HCT116 (cell line): ENCODE data around the gene DHRSX. TPM values are rescaled to one million over a fixed set of nuclear protein-coding genes. Genes with fewer than 3 reads are reported as not detected.
A peak's percentile ranks its signal among the peaks of the same experiment; 100 is the strongest.

Experiments
- ATAC-seq: fragments of 200-7000 bp; cut with Tn5 transposase; 2 replicates; pipeline ENCODE4 v1.9.1; 2020; ENCODE audit warnings: mild to moderate bottlenecking, moderate library complexity
- BruUV-seq: library from RNA; stranded (reverse); fragments of 400-500 nt; replicated peaks from 2 replicates; lab custom pipeline; 2021; lab: Mats Ljungman, UMichigan
- CTCF ChIA-PET: fragments of 300-600 bp; sonication (Branson Sonifier 250); formaldehyde crosslinking; loops from one replicate; lab custom pipeline; 2021; ENCODE audit warnings: antibody characterized with exemption; lab: Charles Lee
- POLR2A ChIA-PET: fragments of 300-600, 350-600 bp; sonication (Branson Sonifier 250); formaldehyde crosslinking; loops from one replicate; lab custom pipeline; 2021; ENCODE audit warnings: antibody characterized with exemption; lab: Charles Lee
- RAD21 ChIA-PET, 2 experiments: fragments of 300-600 bp; sonication (Branson Sonifier 250); formaldehyde crosslinking; loops; one replicate each; lab custom pipeline; 2023; ENCODE audit warnings: low total read pairs in 2 of 2; ENCODE audit not compliant: uncharacterized antibody in 2 of 2, unreplicated experiment in 2 of 2, low non-redundant PET in 1 of 2; lab: Charles Lee
- DNase-seq: peaks from one replicate; pipeline ENCODE4 v3.0.0-alpha.2; 2010; ENCODE audit warnings: low read depth, low spot score
- H2AFZ ChIP-seq: fragments of 200-600 bp; shearing (Covaris generic), sonication (generic); 2 replicates; pipeline ENCODE4 v1.6.1; 2017; ENCODE audit warnings: low read depth, mixed run types, mixed read lengths, antibody characterized with exemption, low read length; ENCODE audit not compliant: poor library complexity, severe bottlenecking
- H3K27ac ChIP-seq: 2 replicates; pipeline ENCODE4 v1.5.1; 2012; ENCODE audit warnings: low read depth, low read length
- H3K27me3 ChIP-seq: fragments of 200-600 bp; sonication (generic); 2 replicates; pipeline ENCODE4 v1.6.1; 2016; ENCODE audit warnings: mixed run types, low read length, mixed read lengths; ENCODE audit not compliant: insufficient read depth
- H3K36me3 ChIP-seq, 2 experiments: fragments of 200-500 bp in 1 of 2; fragments of 200-600 bp in 1 of 2; sonication (Bioruptor generic) in 1 of 2; sonication (generic) in 1 of 2; 2 replicates each; pipeline versions ENCODE4 v1.5.1 to v1.6.1; 2014 to 2016; ENCODE audit warnings: low read length in 2 of 2, inconsistent platforms in 1 of 2, mixed read lengths in 1 of 2, mixed run types in 1 of 2; ENCODE audit not compliant: insufficient read depth in 2 of 2, control insufficient read depth in 1 of 2
- H3K4me1 ChIP-seq, 2 experiments: fragments of 200-600 bp in 1 of 2; sonication (generic) in 1 of 2; 2 replicates each; pipeline versions ENCODE4 v1.5.1 to v1.6.1; 2012 to 2017; ENCODE audit warnings: low read length in 2 of 2, inconsistent platforms in 1 of 2, mild to moderate bottlenecking in 1 of 2, mixed read lengths in 1 of 2, mixed run types in 1 of 2, moderate library complexity in 1 of 2; ENCODE audit not compliant: insufficient read depth in 2 of 2, control insufficient read depth in 1 of 2
- H3K4me2 ChIP-seq: fragments of 200-600 bp; sonication (generic); 2 replicates; pipeline ENCODE4 v1.6.1; 2017; ENCODE audit warnings: mixed run types, low read length, mixed read lengths
- H3K4me3 ChIP-seq, 2 experiments: fragments of 200-600 bp in 1 of 2; sonication (generic) in 1 of 2; replicated peaks in 1 of 2; 2 replicates each; pipeline ENCODE4 v1.5.1; 2011 to 2016; ENCODE audit warnings: low read length in 2 of 2, control low read depth in 1 of 2, low read depth in 1 of 2, mild to moderate bottlenecking in 1 of 2, mixed read lengths in 1 of 2, mixed run types in 1 of 2
- H3K79me2 ChIP-seq: fragments of 200-600 bp; sonication (generic); 2 replicates; pipeline ENCODE4 v1.6.1; 2017; ENCODE audit warnings: mild to moderate bottlenecking, mixed run types, low read length, moderate library complexity, mixed read lengths; ENCODE audit not compliant: insufficient read depth
- H3K9ac ChIP-seq: fragments of 200-600 bp; sonication (generic); 2 replicates; pipeline ENCODE4 v1.6.1; 2016; ENCODE audit warnings: low read length, mixed read lengths
- H3K9me2 ChIP-seq: fragments of 200-600 bp; sonication (generic), shearing (Covaris generic); 2 replicates; pipeline ENCODE4 v1.6.1; 2017; ENCODE audit warnings: mixed run types, mild to moderate bottlenecking, moderate library complexity; ENCODE audit not compliant: insufficient read depth
- H3K9me3 ChIP-seq, 2 experiments: fragments of 200-500 bp in 1 of 2; fragments of 200-600 bp in 1 of 2; sonication (Bioruptor generic) in 1 of 2; sonication (generic) in 1 of 2; 2 replicates each; pipeline ENCODE4 v1.6.1; 2014 to 2017; ENCODE audit warnings: low read length in 2 of 2, mixed read lengths in 2 of 2, inconsistent platforms in 1 of 2, low read depth in 1 of 2, mild to moderate bottlenecking in 1 of 2, mixed run types in 1 of 2, moderate library complexity in 1 of 2; ENCODE audit not compliant: control insufficient read depth in 1 of 2, insufficient read depth in 1 of 2
- H4K20me1 ChIP-seq: fragments of 200-600 bp; sonication (generic), shearing (Covaris generic); 2 replicates; pipeline ENCODE4 v1.6.1; 2017; ENCODE audit warnings: mixed run types, mild to moderate bottlenecking, moderate library complexity; ENCODE audit not compliant: insufficient read depth
- FOSL1 ChIP-seq: IDR thresholded peaks from 2 replicates; pipeline ENCODE4 v1.6.1; 2012; ENCODE audit warnings: low read depth
- RAD21 ChIP-seq: IDR thresholded peaks from 2 replicates; pipeline ENCODE4 v1.6.1; 2012; ENCODE audit warnings: low read depth, mild to moderate bottlenecking
- SRF ChIP-seq: IDR thresholded peaks from 2 replicates; pipeline ENCODE4 v1.6.1; 2012; ENCODE audit warnings: low read depth
- YY1 ChIP-seq: IDR thresholded peaks from 2 replicates; pipeline ENCODE4 v1.6.1; 2011; ENCODE audit warnings: low read length, low read depth, moderate library complexity, mild to moderate bottlenecking; ENCODE audit not compliant: insufficient replicate concordance; ENCODE audit errors: extremely low read depth
- intact Hi-C: fragments of 100-400 bp; cut with micrococcal nuclease; formaldehyde crosslinking; loops from 2 replicates; pipeline ENCODE4 v1.10.0; 2022
- total RNA-seq: library from RNA; stranded (reverse); gene quantifications from one replicate; pipeline ENCODE4 v1.2.1, GENCODE V29; 2021; ENCODE audit not compliant: unreplicated experiment
- TF ChIP-seq, protein P1 (sequence below), 3 experiments: fragments of 200-600 bp in 1 of 3; sonication (generic) in 1 of 3; IDR thresholded peaks in 2 of 3; conservative IDR thresholded peaks in 1 of 3; 2 replicates each; pipeline ENCODE4 v1.5.1; 2012 to 2017; ENCODE audit warnings: low read depth in 2 of 3, low read length in 2 of 3, antibody characterized with exemption in 1 of 3, borderline replicate concordance in 1 of 3, control low read depth in 1 of 3, mild to moderate bottlenecking in 1 of 3, mixed read lengths in 1 of 3, mixed run types in 1 of 3, moderate library complexity in 1 of 3; ENCODE audit not compliant: insufficient read depth in 1 of 3

The DHRSX gene
- total RNA-seq, 1 experiment from 2014 or later = 11.9 TPM

GRCh38 chrX:2549876-2550275 is 49.1 kb upstream of the DHRSX start (continued):
- TF ChIP-seq YY1 = no peak

DNA sequence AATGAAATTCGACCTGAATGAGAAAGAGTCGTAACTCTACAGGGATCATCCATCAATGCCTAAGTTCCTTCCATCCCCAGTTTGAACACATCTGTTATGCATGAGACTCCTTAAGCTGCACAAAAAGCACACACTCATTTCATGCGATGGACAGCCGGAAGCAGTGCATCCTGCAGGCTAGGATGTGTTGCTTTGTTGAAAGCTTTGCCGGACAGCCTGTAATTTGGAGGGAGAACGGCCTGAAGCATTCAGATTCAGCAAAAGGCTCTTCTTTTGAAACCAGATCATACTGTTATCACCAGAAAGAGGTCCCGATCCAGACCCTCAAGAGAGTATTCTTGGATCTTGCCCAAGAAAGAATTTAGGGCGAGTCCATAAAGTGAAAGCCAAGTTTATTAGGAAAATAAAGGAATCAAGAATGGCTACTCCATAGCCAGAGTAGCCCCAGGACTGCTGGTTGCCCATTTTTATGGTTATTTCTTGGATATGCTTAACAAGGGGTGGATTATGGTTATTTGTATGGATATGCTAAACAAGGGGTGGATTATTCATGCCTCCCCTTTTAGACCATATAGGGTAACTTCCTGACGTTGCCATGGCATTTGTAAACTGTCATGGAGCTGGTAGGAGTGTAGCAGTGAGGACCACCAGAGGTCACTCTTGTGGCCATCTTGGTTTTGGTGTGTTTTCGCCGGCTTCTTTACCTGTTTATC is 48.1 kb upstream of the DHRSX start:
- Histone ChIP-seq H3K4me2 (no peak overlapping the region), H3K9me2 (no peaks in the 10 kb centered on the region), H3K27ac (no peak overlapping the region), H4K20me1 (no peaks in the 10 kb centered on the region), H3K9ac (no peak overlapping the region)
- no TSS peak for BruUV-seq
- intact Hi-C loops = no loop called here
- ATAC-seq (no peak), DNase-seq (no peak)
- CTCF ChIA-PET = no interaction called here
- TF ChIP-seq RAD21 = peak; percentile 9; the same call in 1 of the 2 replicates
- TF ChIP-seq, protein P1, sequence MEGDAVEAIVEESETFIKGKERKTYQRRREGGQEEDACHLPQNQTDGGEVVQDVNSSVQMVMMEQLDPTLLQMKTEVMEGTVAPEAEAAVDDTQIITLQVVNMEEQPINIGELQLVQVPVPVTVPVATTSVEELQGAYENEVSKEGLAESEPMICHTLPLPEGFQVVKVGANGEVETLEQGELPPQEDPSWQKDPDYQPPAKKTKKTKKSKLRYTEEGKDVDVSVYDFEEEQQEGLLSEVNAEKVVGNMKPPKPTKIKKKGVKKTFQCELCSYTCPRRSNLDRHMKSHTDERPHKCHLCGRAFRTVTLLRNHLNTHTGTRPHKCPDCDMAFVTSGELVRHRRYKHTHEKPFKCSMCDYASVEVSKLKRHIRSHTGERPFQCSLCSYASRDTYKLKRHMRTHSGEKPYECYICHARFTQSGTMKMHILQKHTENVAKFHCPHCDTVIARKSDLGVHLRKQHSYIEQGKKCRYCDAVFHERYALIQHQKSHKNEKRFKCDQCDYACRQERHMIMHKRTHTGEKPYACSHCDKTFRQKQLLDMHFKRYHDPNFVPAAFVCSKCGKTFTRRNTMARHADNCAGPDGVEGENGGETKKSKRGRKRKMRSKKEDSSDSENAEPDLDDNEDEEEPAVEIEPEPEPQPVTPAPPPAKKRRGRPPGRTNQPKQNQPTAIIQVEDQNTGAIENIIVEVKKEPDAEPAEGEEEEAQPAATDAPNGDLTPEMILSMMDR (IDR thresholded peaks at IDR 0.05 in 2 of 3, conservative IDR thresholded peaks at IDR 0.05 in 1 of 3; ENCODE audit: borderline replicate concordance in 1 of 3, insufficient read depth in 1 of 3, low read depth in 2 of 3, low read length in 2 of 3) = 0 out of 6 replicates have a peak, but pooled peaks of 1 of the 3 experiments have one; percentile 8
- peak; percentile 45; the same call in 1 of the 2 replicates for TF ChIP-seq SRF
- TF ChIP-seq YY1 = no peak
- TF ChIP-seq FOSL1 = no peak
- TF ChIP-seq, all 23 proteins: peak for 3
- H3K79me2 ChIP-seq = no peaks in the 10 kb centered on the region
- RAD21 ChIA-PET = no interaction called here
- no peaks in the 10 kb centered on the region for H3K9me3 ChIP-seq
- no peaks in the 10 kb centered on the region for H3K4me1 ChIP-seq
- H2AFZ ChIP-seq = no peak overlapping the region
- POLR2A ChIA-PET = no interaction called here
- no peak overlapping the region for H3K4me3 ChIP-seq
- H3K27me3 ChIP-seq = no peaks in the 10 kb centered on the region
- H3K36me3 ChIP-seq = no peaks in the 10 kb centered on the region
